ENCODE results near the gene STYX.

- TF ChIP-seq POLR2A (IDR thresholded peaks at IDR 0.05) (no peak), CTCF (IDR thresholded peaks at IDR 0.05) (no peak)
These were observed 62.1 kb downstream of the STYX start for GRCh38 chr14:52792097-52792415.

Data from transverse colon (tissue), 3 donors.